NCI-H2196 treated with DMSO at 0.1 percent for 48 hours (cell line): ENCODE data around the gene PHF19.

Experiments
- DNase-seq: peaks from one replicate; lab custom pipeline; 2025; ENCODE audit not compliant: unreplicated experiment; lab: John Stamatoyannopoulos, UW

Gene PHF19

GRCh38 chr9:120855827-120856670, 20.9 kb downstream of the PHF19 start:
- no peak for DNase-seq

GRCh38 chr9:120854596-120855327, 22.2 kb downstream of the PHF19 start:
- no peak for DNase-seq

- DNase-seq = no peak
Observed at GRCh38 chr9:120853198-120853597, 23.8 kb downstream of the PHF19 start.

GRCh38 chr9:120852240-120853010, 24.6 kb downstream of the PHF19 start:
- no peak for DNase-seq

GRCh38 chr9:120851449-120851848, 25.5 kb downstream of the PHF19 start:
- no peak for DNase-seq

GRCh38 chr9:120850315-120850714, 26.7 kb downstream of the PHF19 start:
- DNase-seq = no peak

GRCh38 chr9:120846906-120847305, 30.1 kb downstream of the PHF19 start:
- no peak for DNase-seq

GRCh38 chr9:120846251-120846889, 30.6 kb downstream of the PHF19 start:
- no peak for DNase-seq

GRCh38 chr9:120845255-120845654, 31.7 kb downstream of the PHF19 start:
- no peak for DNase-seq

- peak; percentile 98 for DNase-seq
Observed at GRCh38 chr9:120842685-120843485, 34.1 kb downstream of the PHF19 start, which contains the start of gene PSMD5. PSMD5 (minus strand) TSS chr9:120842922; CDS start chr9:120842909, 13 bp downstream.

- no peak for DNase-seq
Observed at GRCh38 chr9:120841930-120842684, 34.9 kb downstream of the PHF19 start.

- DNase-seq = no peak
Observed at GRCh38 chr9:120839146-120839545, 37.8 kb downstream of the PHF19 start.

- no peak for DNase-seq
Observed at GRCh38 chr9:120837921-120838320, 39.1 kb downstream of the PHF19 start.

GRCh38 chr9:120833325-120833724, 43.7 kb downstream of the PHF19 start:
- no peak for DNase-seq

- no peak for DNase-seq
Observed at GRCh38 chr9:120832807-120833206, 44.2 kb downstream of the PHF19 start.

- no peak for DNase-seq
Observed at GRCh38 chr9:120830865-120831264, 46.1 kb downstream of the PHF19 start.

- no peak for DNase-seq
Observed at GRCh38 chr9:120830151-120830550, 46.8 kb downstream of the PHF19 start.

- no peak for DNase-seq
Observed at GRCh38 chr9:120829650-120830049, 47.3 kb downstream of the PHF19 start.

GRCh38 chr9:120820095-120820494, 56.9 kb downstream of the PHF19 start:
- DNase-seq = no peak
